SH-SY5Y (cell line): ENCODE measurements around the gene MBNL2.

Source experiments
- GATA2 ChIP-seq: IDR thresholded peaks from 2 replicates; pipeline ENCODE4 v1.6.1; 2011; ENCODE audit warnings: mild to moderate bottlenecking, low read depth, low read length
- GATA3 ChIP-seq: IDR thresholded peaks from 2 replicates; pipeline ENCODE4 v1.6.1; 2011; ENCODE audit warnings: low read depth, mild to moderate bottlenecking, low read length, moderate library complexity

Gene MBNL2

GRCh38 chr13:97259798-97260714 lies 37.9 kb downstream of the MBNL2 start:
- no peak for TF ChIP-seq GATA3
- TF ChIP-seq GATA2, result no peak

DNA sequence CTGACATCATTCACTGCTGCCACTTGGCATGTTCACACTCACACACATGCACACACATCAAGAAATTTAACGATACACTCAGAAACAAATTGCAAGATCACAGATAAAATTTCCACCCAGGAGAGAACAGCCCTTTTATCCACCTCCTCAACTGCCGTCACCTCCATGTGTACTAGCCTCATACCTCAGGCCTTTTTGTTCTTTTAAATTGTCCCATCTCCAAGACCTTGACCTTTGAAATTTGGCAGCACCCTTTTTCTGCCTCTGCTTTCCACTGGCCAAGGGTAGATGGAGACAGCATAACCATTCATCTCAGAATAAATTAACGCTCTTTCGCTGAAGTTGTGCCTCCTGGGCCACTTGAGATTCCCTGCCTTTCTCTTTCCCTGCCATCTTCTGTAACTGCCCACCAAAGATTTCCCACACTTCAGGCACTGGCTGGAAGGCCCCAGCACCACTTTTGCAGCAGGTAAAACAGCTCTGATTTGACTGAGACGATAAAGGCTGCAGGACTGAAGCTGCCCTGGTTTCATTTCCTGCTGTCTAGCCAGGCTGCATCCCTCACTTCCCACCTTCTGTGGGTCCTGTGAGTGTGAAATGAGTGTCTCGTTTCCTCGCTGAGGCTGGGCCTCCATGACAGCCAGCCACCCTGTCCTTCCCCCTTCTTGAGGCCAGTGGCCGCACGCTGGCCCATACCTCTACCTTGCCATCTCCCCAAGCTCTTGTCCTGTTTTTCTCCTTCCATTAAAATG lies 39.3 kb downstream of the MBNL2 start:
- TF ChIP-seq GATA2, result no peak
- no peak for TF ChIP-seq GATA3

GRCh38 chr13:97262058-97262457 lies 39.9 kb downstream of the MBNL2 start:
- TF ChIP-seq GATA3, result no peak
- TF ChIP-seq GATA2, result no peak

DNA sequence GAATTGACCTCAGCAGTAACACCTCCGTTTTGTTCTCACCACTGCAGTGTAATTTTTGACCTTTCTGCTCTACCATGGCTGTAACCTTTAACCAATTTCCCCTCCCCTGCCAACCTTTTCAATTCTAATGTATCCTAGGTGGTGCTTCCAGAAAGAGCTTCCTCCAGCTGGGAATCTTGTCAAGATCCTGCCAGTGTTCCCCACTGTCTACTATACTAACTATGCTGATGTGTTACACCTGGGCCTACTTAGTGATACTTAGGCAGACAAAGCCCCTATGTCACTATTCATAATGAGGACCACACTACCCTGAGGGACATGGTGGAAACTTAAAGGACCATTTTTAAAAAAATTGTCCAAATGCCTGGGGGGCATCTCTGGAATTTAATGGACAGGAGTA lies 41.0 kb downstream of the MBNL2 start:
- TF ChIP-seq GATA3 (no peak), GATA2 (no peak)

DNA sequence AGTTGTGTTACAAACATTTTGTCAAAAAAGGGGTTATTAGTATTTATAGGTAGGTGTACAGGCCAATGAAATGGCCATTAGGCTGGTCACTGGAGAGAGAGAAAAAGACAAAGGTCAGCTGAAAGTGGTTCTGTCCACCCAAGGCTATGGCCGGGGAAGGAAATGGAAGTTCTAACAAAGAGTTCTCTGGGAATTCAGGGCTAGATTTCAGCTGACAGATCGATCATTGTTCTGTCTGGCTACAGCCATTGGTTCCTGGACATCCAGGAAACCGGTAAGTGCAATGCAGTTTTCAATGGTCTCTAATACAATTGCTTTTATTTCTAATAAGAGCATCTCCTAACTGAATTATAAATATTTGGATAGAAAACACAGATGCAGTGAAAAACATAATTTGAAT lies 42.5 kb downstream of the MBNL2 start:
- no peak for TF ChIP-seq GATA3
- no peak for TF ChIP-seq GATA2

DNA sequence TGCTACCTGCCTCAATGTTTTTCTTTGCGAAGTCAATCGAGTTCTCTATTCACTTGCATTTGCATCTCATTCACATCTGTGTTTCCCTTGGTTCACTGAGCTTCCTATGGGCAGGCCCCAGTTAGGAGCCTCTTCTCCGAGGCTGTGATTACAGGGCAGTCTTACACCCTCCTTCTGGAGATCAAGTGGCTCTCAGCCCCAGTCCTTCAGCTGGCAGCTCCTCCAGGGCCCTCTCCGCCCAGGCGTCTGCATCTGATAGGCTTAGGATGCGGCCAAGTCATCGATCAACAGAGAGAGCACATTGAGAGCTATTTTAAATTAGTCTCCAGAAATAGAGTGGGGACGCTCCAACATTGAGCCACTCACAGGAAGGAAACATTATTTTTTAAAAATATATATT lies 44.2 kb downstream of the MBNL2 start:
- no peak for TF ChIP-seq GATA2
- TF ChIP-seq GATA3, result no peak

DNA sequence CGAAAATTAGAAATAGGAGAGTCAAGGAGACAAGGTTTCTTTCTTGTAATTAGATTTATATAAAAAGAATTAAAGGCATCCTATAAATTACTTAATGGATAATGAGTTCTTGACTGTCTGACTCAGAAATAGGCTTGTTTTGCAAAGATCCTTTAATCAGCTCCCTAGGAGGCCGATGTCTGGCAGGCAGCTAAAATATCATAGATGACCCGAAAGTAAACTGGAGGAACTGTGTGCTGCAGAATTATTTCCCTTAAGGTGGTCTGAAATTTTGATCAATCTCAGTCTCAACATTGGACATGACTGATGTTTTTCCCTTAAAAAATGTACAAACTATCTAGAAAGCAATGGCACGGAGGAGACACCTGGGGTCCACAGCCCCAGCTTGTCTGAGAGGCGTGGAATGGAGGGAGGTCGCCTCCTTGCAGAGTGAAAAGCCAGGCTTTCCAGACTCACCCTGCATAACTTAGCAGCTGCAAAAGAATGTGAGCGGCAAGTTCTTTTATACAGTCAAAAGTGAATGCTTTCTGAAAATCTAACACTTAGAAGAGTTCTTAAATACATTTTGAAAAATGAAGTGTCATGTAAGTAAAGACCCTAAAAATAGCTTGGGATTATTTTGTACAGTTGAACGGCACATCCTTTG lies 44.8 kb downstream of the MBNL2 start:
- TF ChIP-seq GATA3 (no peak), GATA2 (no peak)

GRCh38 chr13:97267418-97268059 lies 45.4 kb downstream of the MBNL2 start:
- TF ChIP-seq GATA2, result no peak

DNA sequence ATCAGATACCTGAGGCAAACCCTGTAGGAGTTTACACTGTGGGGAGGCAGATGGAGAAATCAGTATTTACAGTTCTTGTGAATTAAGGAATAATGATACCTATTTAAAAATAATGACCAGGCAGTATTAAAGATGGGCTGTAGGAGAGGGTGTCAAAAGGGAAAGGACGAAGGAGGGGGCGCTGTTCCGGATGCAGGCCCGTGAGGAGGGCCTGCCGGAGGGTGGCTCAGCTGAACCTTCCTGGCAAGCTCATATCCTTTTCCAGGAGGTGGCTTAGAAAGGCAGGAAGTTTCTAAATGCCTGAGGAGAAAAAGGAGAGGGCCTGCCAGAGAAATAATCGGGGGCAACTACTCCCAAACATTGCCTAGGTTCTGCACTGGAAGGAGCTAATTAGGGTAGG lies 46.6 kb downstream of the MBNL2 start:
- no peak for TF ChIP-seq GATA3
- TF ChIP-seq GATA2, result no peak

DNA sequence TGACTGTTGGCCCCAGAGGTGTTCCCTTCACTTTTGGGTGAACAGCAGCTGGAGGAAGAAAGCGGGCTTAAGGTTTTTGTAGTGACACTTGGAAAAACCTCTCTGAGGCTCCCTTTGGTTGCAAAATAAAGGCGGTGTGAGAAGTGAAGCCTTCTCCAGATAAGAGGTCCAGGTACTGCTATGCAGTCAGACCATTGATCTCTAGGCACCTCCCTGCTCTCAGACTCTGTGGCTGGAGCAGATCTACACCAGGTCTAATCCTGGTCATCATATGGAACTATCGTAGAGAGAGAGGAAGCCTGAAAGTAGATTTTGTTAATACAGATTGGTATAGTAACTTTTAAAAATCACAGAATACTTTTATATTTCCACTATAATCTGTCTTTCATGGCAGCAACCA lies 47.5 kb downstream of the MBNL2 start:
- TF ChIP-seq GATA2 (no peak), GATA3 (no peak)

DNA sequence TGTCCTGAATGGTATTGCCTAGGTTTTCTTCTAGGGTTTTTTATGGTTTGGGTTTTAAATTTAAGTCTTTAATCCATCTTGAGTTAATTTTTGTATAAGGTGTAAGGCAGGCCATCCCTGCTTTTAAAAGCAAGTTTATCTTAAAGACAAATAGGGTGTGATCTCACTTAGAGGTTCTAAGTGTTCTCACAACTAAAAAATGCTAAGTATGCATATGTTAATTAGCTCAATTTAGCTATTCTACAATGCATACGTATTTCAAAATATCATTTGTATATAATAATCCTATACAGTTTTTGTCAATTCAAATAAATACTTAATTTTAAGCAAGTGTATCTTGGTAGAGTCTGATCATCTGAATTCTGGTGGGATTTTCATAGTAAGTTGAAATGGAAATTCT lies 50.4 kb downstream of the MBNL2 start:
- TF ChIP-seq GATA3, result no peak
- TF ChIP-seq GATA2, result no peak

DNA sequence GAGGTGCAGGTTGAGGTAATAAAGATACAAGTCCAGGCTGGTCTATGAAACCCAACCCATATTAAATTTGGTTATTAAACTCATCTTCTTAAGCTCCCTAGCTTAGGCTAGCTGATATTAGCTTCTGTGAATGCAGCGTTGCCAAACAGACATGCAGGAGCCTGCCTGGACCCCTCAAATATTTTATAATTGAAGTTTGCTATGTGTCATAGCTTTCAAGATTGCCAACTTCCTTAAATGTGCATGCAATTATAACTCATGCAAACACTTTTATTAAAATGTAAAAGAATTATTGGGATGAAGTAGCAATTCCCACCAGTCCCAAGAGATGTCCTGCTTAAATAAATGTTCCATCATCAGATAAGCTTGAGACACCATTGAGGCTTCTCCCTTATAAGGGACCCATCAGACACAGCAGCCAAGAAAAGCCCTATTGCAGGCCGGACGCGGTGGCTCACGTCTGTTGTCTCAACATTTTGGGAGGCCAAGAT lies 51.3 kb downstream of the MBNL2 start:
- TF ChIP-seq GATA2 (no peak), GATA3 (no peak)

- TF ChIP-seq GATA2 (no peak), GATA3 (no peak)
Observed at GRCh38 chr13:97274829-97275649, 52.9 kb downstream of the MBNL2 start.
